ENCODE measurements around the gene ZNF630.
A peak's percentile ranks its signal among the peaks of the same experiment; 100 is the strongest.
"Not testable (repeated sequence)": the region's sequence is repeated elsewhere in the genome, so short reads cannot be mapped to it uniquely, and the experiment has no call there.

The ZNF630 gene

GRCh38 chrX:48071064-48071985, at the start of gene ZNF630:
Gene ZNF630 (minus strand): TSS chrX:48071640. CDS start chrX:48066886, 4,754 bp downstream.
- DNase-seq (ENCODE audit: low read depth), result peak; percentile 30

GRCh38 chrX:48107717-48108116, 36.3 kb upstream of the ZNF630 start:
- no peak for DNase-seq (ENCODE audit: low read depth)

GRCh38 chrX:48102874-48103374, 31.5 kb upstream of the ZNF630 start:
- no peak for DNase-seq (ENCODE audit: low read depth)

- no peak for DNase-seq (ENCODE audit: low read depth)
These were observed 30.0 kb upstream of the ZNF630 start for GRCh38 chrX:48101443-48101842.

- DNase-seq (ENCODE audit: low read depth), result not testable (repeated sequence)
These were observed 21.1 kb upstream of the ZNF630 start for GRCh38 chrX:48092558-48092957.

- no peak for DNase-seq (ENCODE audit: low read depth)
These were observed 18.7 kb upstream of the ZNF630 start for GRCh38 chrX:48090123-48090522.

GRCh38 chrX:48086082-48086481, 14.6 kb upstream of the ZNF630 start:
- no peak for DNase-seq (ENCODE audit: low read depth)

- no peak for DNase-seq (ENCODE audit: low read depth)
These were observed 12.3 kb upstream of the ZNF630 start for GRCh38 chrX:48083706-48084105.

GRCh38 chrX:48083212-48083611, 11.8 kb upstream of the ZNF630 start:
- peak; percentile 5 for DNase-seq (ENCODE audit: low read depth)

GRCh38 chrX:48076343-48076742, 4.9 kb upstream of the ZNF630 start:
- DNase-seq (ENCODE audit: low read depth), result no peak

- no peak for DNase-seq (ENCODE audit: low read depth)
These were observed 656 bp upstream of the ZNF630 start for GRCh38 chrX:48071986-48072605.

- DNase-seq (ENCODE audit: low read depth), result no peak
These were observed 3.1 kb downstream of the ZNF630 start for GRCh38 chrX:48068096-48068887.

GRCh38 chrX:48064261-48064660, 7.2 kb downstream of the ZNF630 start:
- no peak for DNase-seq (ENCODE audit: low read depth)

GRCh38 chrX:48059296-48059639, 12.2 kb downstream of the ZNF630 start:
- no peak for DNase-seq (ENCODE audit: low read depth)

GRCh38 chrX:48058621-48059295, 12.7 kb downstream of the ZNF630 start:
- DNase-seq (ENCODE audit: low read depth), result no peak

GRCh38 chrX:48046846-48047245, 24.6 kb downstream of the ZNF630 start:
- no peak for DNase-seq (ENCODE audit: low read depth)

GRCh38 chrX:48045410-48046311, 25.8 kb downstream of the ZNF630 start:
- no peak for DNase-seq (ENCODE audit: low read depth)

GRCh38 chrX:48043056-48043455, 28.4 kb downstream of the ZNF630 start:
- DNase-seq (ENCODE audit: low read depth), result no peak

- DNase-seq (ENCODE audit: low read depth), result no peak
These were observed 35.5 kb downstream of the ZNF630 start for GRCh38 chrX:48035891-48036290.

- DNase-seq (ENCODE audit: low read depth), result not testable (repeated sequence)
These were observed 40.7 kb downstream of the ZNF630 start for GRCh38 chrX:48030641-48031173.
